ENCODE data around the gene VPS13D.
A peak's percentile ranks its signal among the peaks of the same experiment; 100 is the strongest.

The VPS13D gene

GRCh38 chr1:12482988-12483387 is 253.2 kb downstream of the VPS13D start:
- Histone ChIP-seq H2AK5ac (ENCODE audit: low read length, severe bottlenecking) (no peak overlapping the region), H3K18ac (ENCODE audit: low read depth in 1 of 2, low read length in 2 of 2) (no peak overlapping the region), H3K23ac (ENCODE audit: low read length in 2 of 2) (no peak overlapping the region), H4K91ac (ENCODE audit: low read length) (no peak overlapping the region), H2BK5ac (ENCODE audit: low read depth, low read length, poor library complexity, severe bottlenecking) (no peak overlapping the region), H2BK15ac (ENCODE audit: low read depth, poor library complexity, severe bottlenecking) (no peak overlapping the region), H3K27me3 (ENCODE audit: control insufficient read depth in 1 of 2, insufficient read depth in 1 of 2, low read length in 2 of 2) (no peaks in the 10 kb centered on the region), H3K79me1 (replicated peaks; ENCODE audit: low read length, poor library complexity, severe bottlenecking) (peaks cover 3% of the 10 kb centered on the region), H2AFZ (ENCODE audit: low read depth, low read length) (no peak overlapping the region), H3K4me1 (ENCODE audit: control insufficient read depth, insufficient read depth, low read depth, low read length) (peaks cover 30% of the 10 kb centered on the region), H4K8ac (ENCODE audit: low read length) (no peak overlapping the region), H3K9me3 (ENCODE audit: control insufficient read depth, low read length) (no peaks in the 10 kb centered on the region), H3K36me3 (ENCODE audit: control insufficient read depth in 1 of 2, insufficient read depth in 2 of 2, low read depth in 1 of 2, low read length in 2 of 2) (peaks cover 2 to 7% of the 10 kb centered on the region in 2 experiments), H3K4me2 (ENCODE audit: low read length, poor library complexity, severe bottlenecking) (no peak overlapping the region), H3K14ac (ENCODE audit: low read length in 2 of 2) (no peak overlapping the region), H3K27ac (ENCODE audit: low read length, poor library complexity, severe bottlenecking) (no peak overlapping the region), H3K4ac (ENCODE audit: low read depth in 1 of 2, low read length in 2 of 2) (no peak overlapping the region), H3K4me3 (ENCODE audit: insufficient read depth in 1 of 2, low read depth in 1 of 2, low read length in 2 of 2) (no peak overlapping the region), H3K9ac (ENCODE audit: low read length) (no peak overlapping the region), H2BK120ac (ENCODE audit: low read depth, low read length) (no peak overlapping the region), H2BK12ac (ENCODE audit: low read length in 2 of 2) (no peak overlapping the region)
- no peak for DNase-seq
- 100% methylated on average over 3 of the region's 3 CpGs for WGBS

- no peak for DNase-seq
- no peak overlapping the region for H3K4me3 ChIP-seq (ENCODE audit: insufficient read depth in 1 of 2, low read depth in 1 of 2, low read length in 2 of 2)
- H2BK12ac ChIP-seq (ENCODE audit: low read length in 2 of 2): no peak overlapping the region
- H2BK5ac ChIP-seq (ENCODE audit: low read depth, low read length, poor library complexity, severe bottlenecking): no peak overlapping the region
- no peak overlapping the region for H3K23ac ChIP-seq (ENCODE audit: low read length in 2 of 2)
- H3K4me2 ChIP-seq (ENCODE audit: low read length, poor library complexity, severe bottlenecking): no peak overlapping the region
- no peak overlapping the region for H4K8ac ChIP-seq (ENCODE audit: low read length)
- no peak overlapping the region for H2AFZ ChIP-seq (ENCODE audit: low read depth, low read length)
- peaks cover 4 to 7% of the 10 kb centered on the region in 2 experiments for H3K36me3 ChIP-seq (ENCODE audit: control insufficient read depth in 1 of 2, insufficient read depth in 2 of 2, low read depth in 1 of 2, low read length in 2 of 2)
- H3K14ac ChIP-seq (ENCODE audit: low read length in 2 of 2): no peak overlapping the region
- H3K27ac ChIP-seq (ENCODE audit: low read length, poor library complexity, severe bottlenecking): no peak overlapping the region
- H2BK15ac ChIP-seq (ENCODE audit: low read depth, poor library complexity, severe bottlenecking): no peak overlapping the region
- H3K4me1 ChIP-seq (ENCODE audit: control insufficient read depth, insufficient read depth, low read depth, low read length): peaks cover 22% of the 10 kb centered on the region
- peaks cover 4% of the 10 kb centered on the region for H3K79me1 ChIP-seq (replicated peaks; ENCODE audit: low read length, poor library complexity, severe bottlenecking)
- no peaks in the 10 kb centered on the region for H3K9me3 ChIP-seq (ENCODE audit: control insufficient read depth, low read length)
- H3K9ac ChIP-seq (ENCODE audit: low read length): no peak overlapping the region
- H3K4ac ChIP-seq (ENCODE audit: low read depth in 1 of 2, low read length in 2 of 2): no peak overlapping the region
- H4K91ac ChIP-seq (ENCODE audit: low read length): peak overlapping the region; percentile 34
- no peaks in the 10 kb centered on the region for H3K27me3 ChIP-seq (ENCODE audit: control insufficient read depth in 1 of 2, insufficient read depth in 1 of 2, low read length in 2 of 2)
- H3K18ac ChIP-seq (ENCODE audit: low read depth in 1 of 2, low read length in 2 of 2): no peak overlapping the region
- H2BK120ac ChIP-seq (ENCODE audit: low read depth, low read length): no peak overlapping the region
- H2AK5ac ChIP-seq (ENCODE audit: low read length, severe bottlenecking): peak overlapping the region; percentile 71
- WGBS: 96% methylated on average over 12 of the region's 12 CpGs
Observed at GRCh38 chr1:12485231-12486058, 255.6 kb downstream of the VPS13D start.

GRCh38 chr1:12486059-12486341 is 256.2 kb downstream of the VPS13D start:
- Histone ChIP-seq H3K4me3 (ENCODE audit: insufficient read depth in 1 of 2, low read depth in 1 of 2, low read length in 2 of 2) (no peak overlapping the region), H2BK5ac (ENCODE audit: low read depth, low read length, poor library complexity, severe bottlenecking) (no peak overlapping the region), H4K91ac (ENCODE audit: low read length) (no peak overlapping the region), H3K23ac (ENCODE audit: low read length in 2 of 2) (no peak overlapping the region), H2BK15ac (ENCODE audit: low read depth, poor library complexity, severe bottlenecking) (no peak overlapping the region), H3K14ac (ENCODE audit: low read length in 2 of 2) (no peak overlapping the region), H2BK12ac (ENCODE audit: low read length in 2 of 2) (no peak overlapping the region), H3K79me1 (replicated peaks; ENCODE audit: low read length, poor library complexity, severe bottlenecking) (peaks cover 6% of the 10 kb centered on the region), H2AFZ (ENCODE audit: low read depth, low read length) (no peak overlapping the region), H2BK120ac (ENCODE audit: low read depth, low read length) (no peak overlapping the region), H3K4ac (ENCODE audit: low read depth in 1 of 2, low read length in 2 of 2) (no peak overlapping the region), H3K18ac (ENCODE audit: low read depth in 1 of 2, low read length in 2 of 2) (no peak overlapping the region), H3K4me2 (ENCODE audit: low read length, poor library complexity, severe bottlenecking) (no peak overlapping the region), H3K27ac (ENCODE audit: low read length, poor library complexity, severe bottlenecking) (no peak overlapping the region), H2AK5ac (ENCODE audit: low read length, severe bottlenecking) (peak overlapping the region; percentile 71), H3K36me3 (ENCODE audit: control insufficient read depth in 1 of 2, insufficient read depth in 2 of 2, low read depth in 1 of 2, low read length in 2 of 2) (peaks cover 7 to 12% of the 10 kb centered on the region in 2 experiments), H3K9me3 (ENCODE audit: control insufficient read depth, low read length) (no peaks in the 10 kb centered on the region), H3K4me1 (ENCODE audit: control insufficient read depth, insufficient read depth, low read depth, low read length) (peaks cover 19% of the 10 kb centered on the region), H3K9ac (ENCODE audit: low read length) (no peak overlapping the region), H3K27me3 (ENCODE audit: control insufficient read depth in 1 of 2, insufficient read depth in 1 of 2, low read length in 2 of 2) (no peaks in the 10 kb centered on the region), H4K8ac (ENCODE audit: low read length) (no peak overlapping the region)
- 90% methylated on average over 1 of the region's 2 CpGs for WGBS
- no peak for DNase-seq

GRCh38 chr1:12486401-12487005 is 256.7 kb downstream of the VPS13D start:
- Histone ChIP-seq H3K9me3 (ENCODE audit: control insufficient read depth, low read length) (no peaks in the 10 kb centered on the region), H3K23ac (ENCODE audit: low read length in 2 of 2) (no peak overlapping the region), H3K79me1 (replicated peaks; ENCODE audit: low read length, poor library complexity, severe bottlenecking) (peaks cover 6% of the 10 kb centered on the region), H2BK120ac (ENCODE audit: low read depth, low read length) (no peak overlapping the region), H3K4ac (ENCODE audit: low read depth in 1 of 2, low read length in 2 of 2) (no peak overlapping the region), H3K36me3 (ENCODE audit: control insufficient read depth in 1 of 2, insufficient read depth in 2 of 2, low read depth in 1 of 2, low read length in 2 of 2) (peaks cover 7 to 14% of the 10 kb centered on the region in 2 experiments), H3K27ac (ENCODE audit: low read length, poor library complexity, severe bottlenecking) (no peak overlapping the region), H2BK15ac (ENCODE audit: low read depth, poor library complexity, severe bottlenecking) (peak overlapping the region; percentile 37), H2AFZ (ENCODE audit: low read depth, low read length) (no peak overlapping the region), H3K4me1 (ENCODE audit: control insufficient read depth, insufficient read depth, low read depth, low read length) (peaks cover 17% of the 10 kb centered on the region), H2BK5ac (ENCODE audit: low read depth, low read length, poor library complexity, severe bottlenecking) (no peak overlapping the region), H3K18ac (ENCODE audit: low read depth in 1 of 2, low read length in 2 of 2) (no peak overlapping the region), H3K14ac (ENCODE audit: low read length in 2 of 2) (no peak overlapping the region), H3K9ac (ENCODE audit: low read length) (no peak overlapping the region), H3K4me3 (ENCODE audit: insufficient read depth in 1 of 2, low read depth in 1 of 2, low read length in 2 of 2) (no peak overlapping the region), H2AK5ac (ENCODE audit: low read length, severe bottlenecking) (no peak overlapping the region), H4K91ac (ENCODE audit: low read length) (no peak overlapping the region), H3K4me2 (ENCODE audit: low read length, poor library complexity, severe bottlenecking) (no peak overlapping the region), H3K27me3 (ENCODE audit: control insufficient read depth in 1 of 2, insufficient read depth in 1 of 2, low read length in 2 of 2) (no peaks in the 10 kb centered on the region), H2BK12ac (ENCODE audit: low read length in 2 of 2) (no peak overlapping the region), H4K8ac (ENCODE audit: low read length) (no peak overlapping the region)
- DNase-seq: no peak
- WGBS: 85% methylated on average over 17 of the region's 18 CpGs

Data from mesenchymal stem cell (in vitro differentiated cells and primary cell).